Activated CD4-positive, alpha-beta T cell treated with anti-CD3 and anti-CD28 coated beads, Interleukin-2, amount 50 U/mL, for 48 hours (primary cell): ENCODE measurements around the gene S100A10.
A peak's percentile ranks its signal among the peaks of the same experiment; 100 is the strongest.

Experiments used
- DNase-seq, 2 experiments: peaks; one replicate each; pipeline ENCODE4 v3.0.0-alpha.2; 2020

The S100A10 gene, protein sequence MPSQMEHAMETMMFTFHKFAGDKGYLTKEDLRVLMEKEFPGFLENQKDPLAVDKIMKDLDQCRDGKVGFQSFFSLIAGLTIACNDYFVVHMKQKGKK

DNA sequence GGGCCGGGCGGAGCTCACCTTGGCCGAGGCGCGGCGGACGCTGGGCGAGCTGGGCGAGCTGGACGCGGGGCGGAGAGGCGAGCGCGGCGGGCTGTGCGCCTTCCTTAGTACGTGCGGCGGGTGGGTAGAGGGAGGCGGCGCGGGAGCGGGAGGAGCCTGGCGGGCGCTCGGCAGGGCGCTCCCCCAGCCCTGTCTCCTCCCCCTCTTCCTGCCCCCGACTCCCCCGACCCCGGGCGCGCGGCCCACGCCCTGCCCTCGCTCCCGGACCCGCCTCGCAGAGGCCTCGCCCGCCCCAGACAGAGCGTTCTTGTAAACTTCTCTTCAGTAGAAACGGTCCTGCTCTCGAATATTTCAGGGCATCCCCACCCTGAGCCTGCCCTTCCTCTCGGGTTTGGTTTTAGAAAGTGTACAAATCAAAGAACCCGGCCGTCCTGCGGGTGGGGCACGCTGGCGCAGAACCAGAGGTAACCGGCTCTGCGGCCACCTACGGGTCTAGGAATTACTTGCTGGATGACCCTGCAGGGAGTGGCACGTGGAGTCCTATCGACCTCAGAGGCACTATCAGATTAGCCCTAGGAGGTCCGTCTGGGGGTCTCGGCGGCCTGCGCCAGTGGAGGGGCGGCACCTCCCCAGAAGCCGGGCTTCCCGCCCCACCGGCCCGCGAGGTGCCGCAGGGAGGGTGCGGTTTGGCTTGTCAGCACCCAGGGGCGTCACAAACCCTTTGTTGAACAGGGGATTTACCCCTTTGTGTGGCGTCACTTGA is at the start of gene S100A10:
Gene S100A10 (minus strand): TSS at position 126 of the 763 bp plus-strand sequence. CDS start 7,629 bp downstream, outside the sequence.
- DNase-seq, result peak; percentile 69 to 77

DNA sequence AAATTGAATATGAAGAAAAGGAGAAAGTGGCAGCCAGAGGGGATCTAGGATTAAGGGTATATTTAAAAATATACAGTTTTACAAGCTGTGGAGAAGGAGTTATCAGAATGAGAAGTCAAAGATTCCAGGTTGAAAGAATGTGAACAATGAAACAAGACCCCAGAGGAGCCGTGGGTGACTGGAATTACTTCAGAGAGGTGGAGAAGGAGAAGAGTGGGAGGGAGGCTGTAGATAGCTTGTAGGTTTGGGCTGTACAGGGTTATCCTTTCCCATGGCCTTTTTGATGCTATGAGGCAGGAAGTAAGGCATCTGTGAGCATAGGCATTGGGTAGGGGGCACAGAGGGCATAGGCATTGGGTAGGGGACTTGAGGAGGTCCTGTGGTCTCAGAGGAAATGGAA is 48.4 kb upstream of the S100A10 start:
- no peak for DNase-seq

- DNase-seq, result no peak
Measured at GRCh38 chr1:152039886-152040285, 46.2 kb upstream of the S100A10 start.

DNA sequence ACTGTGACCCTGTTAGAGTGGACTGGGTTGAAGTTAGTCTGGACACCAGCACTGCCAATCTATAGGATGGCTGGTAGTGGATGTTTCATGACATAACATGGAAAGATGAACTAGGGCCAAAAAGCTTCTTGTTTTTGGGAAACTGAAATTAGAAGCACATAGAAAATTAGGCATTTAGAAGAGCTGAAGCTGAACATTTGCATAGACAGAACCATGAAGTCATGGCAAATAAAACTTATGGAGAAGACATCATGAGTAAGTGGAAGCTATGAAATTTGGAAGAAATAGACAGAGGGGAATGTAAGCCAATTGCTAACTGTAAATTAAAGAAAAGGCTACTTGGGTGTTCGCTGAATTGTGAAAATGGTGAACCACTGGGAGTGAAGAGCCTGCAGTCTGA is 45.8 kb upstream of the S100A10 start:
- no peak for DNase-seq

GRCh38 chr1:152038871-152039270 is 45.2 kb upstream of the S100A10 start:
- DNase-seq, result no peak

GRCh38 chr1:152036267-152037216 is 42.9 kb upstream of the S100A10 start, which contains the start of gene S100A11:
TSS of gene S100A11 (minus strand) at chr1:152037004. CDS start at chr1:152036915, 89 bp downstream.
- DNase-seq, result peak; percentile 89 to 92

DNA sequence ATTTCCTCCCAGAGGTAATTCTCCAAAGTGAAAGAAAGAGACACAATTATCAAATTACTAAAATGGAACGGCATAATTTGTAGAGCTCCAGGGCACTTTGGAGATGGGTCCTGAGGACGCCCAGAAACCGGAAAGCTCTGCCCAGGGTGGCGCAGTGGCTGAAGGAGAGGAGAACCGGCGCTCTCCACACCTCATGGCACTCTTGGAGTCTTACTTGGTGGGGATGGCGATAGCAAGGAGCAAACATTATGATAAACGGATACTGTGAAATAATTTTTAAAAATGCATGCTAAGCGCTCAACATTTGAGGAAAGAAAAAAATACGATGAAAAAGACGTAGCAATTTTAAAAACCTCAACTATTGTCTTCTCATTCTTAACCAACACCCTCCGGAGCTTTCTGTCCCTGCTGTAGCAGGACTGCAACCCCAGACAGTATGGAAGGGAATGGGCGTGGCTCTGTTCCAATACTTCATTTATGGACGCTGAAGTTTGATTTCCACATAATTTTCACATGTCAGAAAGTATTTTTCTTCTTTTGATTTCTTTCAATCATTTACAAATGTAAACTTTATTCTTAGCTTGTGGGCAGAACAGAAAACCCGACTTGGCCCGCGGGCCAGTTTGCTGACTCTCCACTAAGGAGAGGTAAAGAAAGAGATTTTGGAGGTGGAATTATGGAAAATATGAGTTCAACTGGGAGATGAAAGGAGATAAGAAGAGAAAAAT is 42.0 kb upstream of the S100A10 start:
- DNase-seq, result peak in 1 of 2 experiments; percentile 40

DNA sequence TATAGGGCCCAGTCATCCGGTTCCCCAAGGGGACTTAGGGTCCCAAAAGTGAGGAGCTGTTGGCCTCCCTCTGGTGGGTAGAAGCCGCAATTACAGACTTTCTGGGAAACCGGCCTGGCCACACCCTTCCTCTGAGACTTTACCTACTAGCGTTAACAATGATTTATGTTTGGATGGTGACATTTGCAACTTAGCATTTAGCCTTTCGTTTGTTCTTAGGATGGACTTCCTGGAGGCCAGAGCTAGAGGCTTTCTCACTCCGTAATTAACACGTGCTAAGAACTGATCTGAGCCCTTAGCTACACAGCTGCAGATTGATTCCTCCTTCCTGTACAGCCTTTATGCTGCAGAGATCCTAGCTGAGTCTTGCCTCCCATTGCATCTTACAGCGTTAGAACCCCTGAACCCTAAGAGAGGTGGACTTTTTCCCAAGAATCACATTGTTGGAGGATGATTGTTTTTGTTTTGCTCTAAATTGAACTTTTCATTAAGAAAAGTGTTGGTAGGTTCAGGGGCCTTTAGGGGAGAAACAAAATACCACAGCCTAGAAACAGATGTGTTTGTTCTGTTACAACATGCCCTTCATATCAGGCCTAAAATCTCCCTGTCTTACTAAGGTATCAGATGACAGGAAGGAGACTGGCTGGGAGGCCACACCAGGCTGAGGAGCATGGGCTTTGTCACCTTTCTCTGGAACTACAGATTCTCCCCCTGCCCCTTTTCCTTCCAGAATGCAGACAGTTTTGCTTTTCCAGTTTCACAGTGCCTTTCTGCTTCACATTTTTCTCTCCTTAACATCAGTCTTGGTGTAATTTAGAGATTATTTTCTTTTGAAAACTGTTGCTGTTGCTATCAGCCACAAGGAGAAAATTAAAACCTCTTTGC is 41.2 kb upstream of the S100A10 start:
- DNase-seq, result peak; percentile 73 to 79

DNA sequence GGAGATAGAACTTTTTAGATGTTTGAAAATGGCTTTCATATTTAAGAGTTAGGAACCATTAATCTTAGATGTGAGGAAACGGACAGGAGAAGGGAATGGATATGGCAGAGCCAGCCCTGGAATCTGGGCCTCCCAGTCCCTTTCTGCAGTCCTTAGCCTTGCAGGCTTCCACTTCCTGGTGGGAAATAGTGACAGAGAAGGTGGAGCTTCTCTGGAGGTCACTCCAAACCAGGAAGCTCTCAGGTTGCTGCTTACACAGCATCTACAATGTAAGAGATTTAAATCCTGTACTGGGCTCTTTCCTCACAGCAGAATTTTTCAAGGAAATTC is 40.6 kb upstream of the S100A10 start:
- DNase-seq, result no peak

- no peak for DNase-seq
Measured at GRCh38 chr1:152029929-152030211, 36.2 kb upstream of the S100A10 start.

DNA sequence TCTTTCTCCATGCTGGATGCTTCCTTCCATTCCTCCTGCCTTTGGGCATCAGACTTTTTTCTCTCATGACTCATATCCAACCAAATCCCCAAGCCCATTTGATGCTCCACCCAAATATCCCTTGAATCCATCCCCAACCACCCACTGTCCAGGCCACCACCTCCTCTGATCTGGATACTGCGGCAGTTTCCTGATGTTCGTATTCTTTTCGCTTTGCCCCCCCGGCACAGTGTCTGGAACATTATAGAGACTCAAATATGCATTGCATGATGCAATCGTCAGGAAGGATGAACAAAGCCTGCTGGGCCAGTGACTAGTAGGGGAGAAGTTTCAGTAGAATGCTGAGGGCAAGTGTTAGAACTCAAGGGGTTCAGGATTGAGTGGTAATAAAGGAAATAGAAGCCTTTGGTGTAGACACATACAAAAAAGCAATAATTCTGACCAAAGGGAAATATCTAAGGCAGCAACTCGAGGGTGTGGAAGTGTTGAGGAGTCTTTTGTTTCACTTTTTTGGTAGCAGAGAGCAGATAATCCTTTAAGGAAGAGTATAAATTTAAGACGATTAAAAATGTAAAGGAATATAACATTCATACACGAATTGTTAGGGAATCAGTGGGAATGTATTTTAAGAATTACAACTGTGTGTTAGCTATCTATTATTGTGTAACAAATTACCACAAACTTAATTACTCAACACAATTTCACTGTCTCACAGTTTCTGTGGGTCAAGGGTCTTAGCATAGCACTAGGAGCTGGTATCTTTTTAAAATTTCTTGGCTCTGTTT is 35.7 kb upstream of the S100A10 start:
- DNase-seq, result peak; percentile 24 to 31

GRCh38 chr1:152026895-152027294 is 33.2 kb upstream of the S100A10 start:
- no peak for DNase-seq

GRCh38 chr1:152024223-152024622 is 30.6 kb upstream of the S100A10 start:
- DNase-seq, result no peak

DNA sequence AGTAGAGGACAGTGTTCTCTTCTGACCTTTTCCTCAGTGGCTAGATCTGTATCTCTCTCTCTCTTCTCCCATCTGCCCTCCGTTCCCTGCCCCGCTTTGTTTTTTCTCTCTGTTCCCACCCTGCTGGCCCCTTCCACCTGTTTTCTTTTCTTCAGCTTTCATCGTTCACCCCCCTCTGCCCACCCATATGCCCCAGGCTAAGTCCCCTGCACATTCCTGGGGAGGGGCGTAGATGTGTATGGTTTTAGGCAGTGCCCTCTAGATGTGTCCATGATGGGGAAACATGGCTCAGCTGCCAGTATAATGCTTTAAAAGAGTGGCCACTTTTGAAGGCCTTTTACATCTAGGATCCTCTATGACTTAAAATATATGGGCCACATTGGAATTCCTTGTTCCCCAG is 29.6 kb upstream of the S100A10 start:
- DNase-seq, result no peak

- DNase-seq, result no peak
Measured at GRCh38 chr1:152022474-152022873, 28.8 kb upstream of the S100A10 start.

- no peak for DNase-seq
Measured at GRCh38 chr1:152021569-152021968, 27.9 kb upstream of the S100A10 start.

GRCh38 chr1:152020849-152021248 is 27.2 kb upstream of the S100A10 start:
- DNase-seq, result no peak

GRCh38 chr1:152018537-152018936 is 24.9 kb upstream of the S100A10 start:
- peak; percentile 49 to 60 for DNase-seq

DNA sequence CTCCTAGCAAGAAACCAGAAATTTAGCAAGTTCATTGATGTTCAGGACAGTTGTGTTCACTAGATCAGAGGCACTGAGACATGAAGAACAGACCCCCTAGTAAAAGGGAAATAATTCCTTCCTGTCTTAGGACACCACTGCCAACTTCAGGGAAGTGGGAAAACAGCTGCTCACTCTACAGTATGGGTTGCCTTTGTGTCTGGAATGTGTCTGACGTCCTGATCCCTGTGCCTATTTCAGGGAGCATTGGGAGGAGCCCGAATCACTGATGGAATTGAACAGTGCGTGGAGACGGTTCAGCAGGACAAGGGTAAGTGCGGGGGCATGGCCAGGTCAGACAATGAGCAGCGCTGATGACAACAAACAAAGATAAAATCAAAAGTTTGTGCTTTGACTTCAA is 22.1 kb upstream of the S100A10 start:
- no peak for DNase-seq

DNA sequence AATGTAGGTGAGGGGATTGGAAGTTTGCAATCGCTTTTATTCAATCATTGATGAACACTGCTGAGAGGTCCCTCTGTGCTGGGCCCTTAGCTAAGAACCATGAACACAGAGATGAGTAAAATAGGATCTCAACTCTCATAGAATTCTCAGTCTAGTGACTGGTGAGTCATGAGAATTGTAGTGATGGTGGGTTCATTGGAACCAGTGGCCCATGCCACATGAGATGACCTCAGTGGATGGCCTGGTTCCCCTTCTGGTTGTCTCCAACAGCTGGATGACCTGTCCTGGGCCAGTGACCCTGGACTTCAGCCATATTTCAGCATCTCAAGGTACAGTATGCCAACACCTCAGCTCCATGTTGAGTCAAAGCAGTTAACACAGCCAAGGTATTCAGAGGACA is 21.3 kb upstream of the S100A10 start:
- no peak for DNase-seq

DNA sequence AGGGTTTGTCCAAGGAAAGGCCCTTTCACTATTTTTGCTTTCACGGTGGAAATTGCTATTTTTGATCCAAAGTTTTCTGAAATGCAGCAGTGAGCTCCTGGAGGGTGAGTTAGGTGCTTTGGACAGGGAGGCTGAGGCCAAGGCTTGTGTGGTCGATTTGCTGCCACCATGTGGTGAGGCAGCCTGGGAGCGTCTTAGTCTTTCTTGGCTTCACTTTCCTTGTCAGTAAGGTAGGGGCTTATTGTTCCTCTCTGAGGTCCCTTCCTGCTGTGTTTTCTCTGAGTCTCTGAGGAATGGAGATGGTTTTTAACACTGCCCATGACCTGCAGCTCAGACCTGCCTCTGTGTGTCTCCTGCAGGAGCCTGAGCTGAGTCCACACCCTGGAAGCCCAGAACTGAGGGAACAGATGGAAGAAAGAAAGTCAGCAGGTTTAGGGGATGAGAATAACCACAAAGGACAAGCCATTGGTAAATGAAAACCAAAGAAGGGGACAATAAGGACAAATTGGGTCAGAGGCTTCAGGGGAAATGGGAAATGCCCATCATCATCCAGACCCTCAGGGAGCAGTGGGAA is 20.1 kb upstream of the S100A10 start:
- DNase-seq, result peak; percentile 53 to 59
